Kidney capillary endothelial cell (primary cell): Measurements from ENCODE around the gene JARID2.

Source experiments
- DNase-seq: peaks from one replicate; pipeline ENCODE4 v3.0.0-alpha.2; 2018; ENCODE audit warnings: low spot score

The JARID2 gene

DNA sequence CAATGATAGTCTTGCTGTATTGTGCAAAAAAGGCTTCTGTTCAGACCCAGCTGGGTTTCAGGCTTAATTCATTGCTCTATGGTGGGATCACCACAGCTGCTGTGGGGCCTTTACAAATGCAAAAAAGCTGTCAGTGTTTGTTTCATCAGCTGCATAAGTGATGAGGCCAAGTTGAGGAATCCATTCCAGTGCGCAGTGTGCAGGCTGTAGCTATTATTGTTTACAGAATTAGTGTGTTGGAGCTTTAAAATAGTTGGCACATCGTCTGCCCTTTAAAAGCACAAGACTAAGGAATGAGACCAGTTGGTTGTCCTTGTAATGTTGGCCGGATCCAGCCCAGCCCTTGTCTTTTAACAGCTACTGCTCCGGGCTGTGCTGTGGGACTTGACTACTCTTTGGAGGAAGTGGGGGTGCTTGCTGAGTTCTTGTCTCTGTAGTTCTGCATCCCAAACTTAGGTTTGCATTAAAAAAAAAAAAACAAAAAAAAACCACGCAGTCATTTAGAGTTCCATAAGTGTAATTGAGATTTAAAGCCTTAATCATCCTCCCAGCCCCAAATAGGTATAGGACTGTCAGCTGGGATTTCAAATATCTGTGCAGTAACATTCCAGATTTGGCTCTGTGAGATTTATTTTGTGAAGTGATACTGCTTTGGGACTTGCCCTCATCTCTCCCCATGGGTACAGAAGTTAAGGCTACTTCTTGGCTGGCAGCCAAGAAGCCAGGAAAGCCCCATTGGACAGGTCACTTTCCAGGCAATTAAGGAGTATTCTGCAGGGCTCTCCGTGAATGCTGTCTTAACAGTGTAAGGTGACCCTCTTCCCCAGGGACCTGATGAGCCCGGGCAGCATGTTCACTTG, 19.3 kb downstream of the JARID2 start:
- DNase-seq, result no peak

DNA sequence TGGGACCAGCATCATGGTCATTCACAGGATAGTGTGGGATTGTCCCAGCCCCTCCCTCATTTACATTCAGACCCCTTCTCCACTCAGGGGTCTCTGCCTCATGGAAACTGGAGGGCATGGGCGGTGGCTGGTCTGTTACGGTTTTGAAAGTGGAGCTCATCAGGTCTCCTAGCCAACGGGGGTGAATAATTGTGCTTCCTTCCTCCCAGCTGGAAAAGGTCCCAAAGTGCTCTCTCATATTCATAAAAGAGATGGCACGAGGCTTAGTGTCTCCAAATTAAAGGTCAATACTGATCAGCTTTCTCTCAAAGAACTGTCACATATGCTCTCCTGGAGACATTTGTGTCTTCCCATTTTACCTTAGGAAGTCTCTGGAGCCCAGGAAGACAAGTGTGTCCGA, 19.9 kb downstream of the JARID2 start:
- DNase-seq, result no peak

DNA sequence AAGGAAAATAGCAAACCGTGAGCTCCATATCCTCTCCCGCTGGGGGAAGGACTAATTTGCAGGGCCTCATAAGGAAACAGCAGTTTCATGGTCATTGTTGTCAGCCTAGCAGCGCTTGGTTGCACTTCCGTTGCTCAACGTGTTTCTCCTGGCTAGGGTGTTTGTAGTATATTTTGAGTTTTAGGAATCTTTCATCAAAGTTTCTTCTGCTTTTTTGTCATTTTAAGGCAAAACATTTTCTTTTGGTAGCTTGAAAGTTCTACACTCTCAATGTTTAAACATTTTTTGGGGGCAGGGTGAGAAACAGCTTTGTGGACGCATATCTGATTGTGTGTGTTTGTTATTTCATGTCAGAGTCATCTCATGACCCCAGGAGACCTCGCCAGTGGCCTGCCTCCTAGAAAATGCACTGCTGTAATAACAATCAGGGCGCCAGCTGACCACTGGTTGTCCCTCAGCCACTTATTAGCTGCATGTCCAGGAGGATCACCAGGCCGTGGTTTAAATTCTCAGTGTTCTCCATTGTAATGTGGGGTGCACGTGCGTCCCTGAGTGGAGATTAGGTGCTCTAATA, 20.6 kb downstream of the JARID2 start:
- no peak for DNase-seq

DNA sequence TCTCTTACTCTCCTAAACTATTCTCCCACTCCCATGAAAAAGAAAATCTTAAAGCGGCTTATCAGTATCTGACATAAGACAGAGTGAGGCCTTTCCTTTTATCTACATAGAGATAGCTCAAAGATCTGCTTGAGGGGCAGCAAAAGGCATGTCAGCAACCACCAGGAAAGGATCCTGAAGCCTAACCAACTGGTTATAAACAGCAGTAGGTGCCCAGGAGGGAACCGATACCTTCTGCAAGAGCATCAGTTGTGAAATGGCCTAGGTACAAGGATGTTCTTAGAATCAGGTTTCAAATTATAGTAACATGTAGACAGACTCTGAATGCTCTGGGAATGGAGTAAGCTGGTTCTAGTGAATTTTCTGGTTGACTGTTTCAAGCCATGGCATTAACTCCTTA, 21.4 kb downstream of the JARID2 start:
- DNase-seq, result no peak

DNA sequence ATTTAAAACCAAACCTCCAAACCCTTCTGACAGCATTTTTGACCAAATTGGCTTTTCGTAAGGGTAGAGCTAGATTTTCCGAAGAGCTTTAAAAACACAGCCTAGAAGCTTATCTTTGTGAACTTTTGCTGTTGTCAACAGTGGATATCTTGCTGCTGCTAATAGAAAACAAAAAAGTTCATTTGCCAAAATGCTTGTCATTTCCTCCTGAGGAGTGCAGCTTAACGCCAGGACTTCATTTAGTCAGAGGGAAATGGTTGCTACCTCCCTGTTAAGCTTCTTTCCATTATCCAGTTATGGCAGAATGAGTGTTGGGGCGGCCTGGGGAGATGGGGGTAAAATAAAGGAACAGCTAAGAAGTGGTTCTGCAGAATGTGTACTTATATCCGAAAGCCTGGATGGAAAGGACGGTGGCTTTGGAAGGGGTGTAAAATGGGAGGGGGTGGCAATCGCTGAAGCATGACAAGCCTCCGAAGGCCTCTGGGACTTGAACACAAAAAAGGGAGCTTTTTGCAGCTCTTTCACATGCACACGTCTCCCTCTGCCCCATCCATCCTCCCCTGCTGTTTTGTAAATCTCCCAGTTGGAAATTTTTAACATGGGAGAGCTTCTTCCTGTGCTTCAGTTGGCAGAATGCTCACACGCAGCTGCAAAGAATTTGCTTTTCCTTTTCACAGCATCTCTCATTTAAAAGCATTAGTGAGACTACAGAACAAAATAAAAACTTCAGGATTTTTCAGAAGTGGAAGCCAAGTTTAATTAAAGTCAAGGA, 22.5 kb downstream of the JARID2 start:
- DNase-seq, result no peak

DNA sequence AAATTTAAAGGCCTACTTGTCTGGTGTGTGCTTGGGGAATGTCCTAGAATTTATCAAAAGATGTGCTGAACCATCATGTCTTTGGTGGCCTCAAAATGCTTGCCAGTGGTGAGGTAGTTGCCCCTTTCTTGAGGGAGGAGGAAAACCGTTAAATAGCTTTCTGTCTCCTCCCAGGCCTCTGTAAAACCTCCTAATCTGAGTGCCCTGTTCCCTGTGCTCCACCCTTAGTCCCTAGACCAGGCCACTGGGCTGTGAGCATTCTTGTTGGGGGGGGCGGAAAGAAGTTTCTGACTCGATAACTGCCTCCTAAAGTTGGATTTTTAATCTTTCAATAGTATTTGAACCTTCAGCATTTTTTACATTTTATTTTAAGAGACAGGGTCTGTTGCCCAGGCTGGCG, 23.1 kb downstream of the JARID2 start:
- DNase-seq, result no peak

DNA sequence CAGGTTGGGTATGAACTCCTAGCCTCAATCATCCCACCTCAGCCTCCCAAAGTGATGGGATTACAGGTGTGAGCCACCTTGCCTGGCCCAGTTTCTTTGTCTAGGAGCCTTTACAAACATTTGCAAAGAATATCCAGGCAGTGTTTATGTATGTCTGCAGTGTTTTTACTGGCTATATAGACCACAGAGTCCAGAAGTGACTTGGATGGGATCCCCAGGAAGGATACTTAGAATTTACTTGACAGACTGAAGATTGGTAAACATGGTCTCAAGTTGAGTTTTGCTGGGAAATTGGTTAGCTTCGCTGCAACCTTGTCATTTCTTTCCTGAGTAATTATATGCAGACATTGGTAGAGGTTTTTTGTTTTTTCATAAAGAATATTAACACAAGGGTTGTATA, 23.8 kb downstream of the JARID2 start:
- no peak for DNase-seq

DNA sequence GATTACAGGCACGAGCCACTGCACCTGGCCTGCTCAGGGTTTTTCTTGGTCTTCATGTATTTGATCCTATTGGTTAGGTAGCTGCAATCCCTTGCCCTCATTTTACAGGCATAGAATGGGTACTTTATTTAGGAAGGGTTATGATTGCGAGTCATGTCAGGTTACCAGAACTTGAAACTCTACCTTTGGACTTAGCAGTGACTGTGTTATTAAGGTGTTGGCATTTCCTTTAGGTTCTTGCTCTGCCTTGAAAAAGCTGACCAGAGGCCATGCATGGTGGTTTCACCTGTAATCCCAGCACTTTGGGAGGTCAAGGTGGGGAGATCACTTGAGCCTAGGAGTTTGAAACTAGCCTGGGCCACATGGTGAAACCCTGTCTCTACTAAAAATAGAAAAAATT, 24.5 kb downstream of the JARID2 start:
- DNase-seq, result no peak

DNA sequence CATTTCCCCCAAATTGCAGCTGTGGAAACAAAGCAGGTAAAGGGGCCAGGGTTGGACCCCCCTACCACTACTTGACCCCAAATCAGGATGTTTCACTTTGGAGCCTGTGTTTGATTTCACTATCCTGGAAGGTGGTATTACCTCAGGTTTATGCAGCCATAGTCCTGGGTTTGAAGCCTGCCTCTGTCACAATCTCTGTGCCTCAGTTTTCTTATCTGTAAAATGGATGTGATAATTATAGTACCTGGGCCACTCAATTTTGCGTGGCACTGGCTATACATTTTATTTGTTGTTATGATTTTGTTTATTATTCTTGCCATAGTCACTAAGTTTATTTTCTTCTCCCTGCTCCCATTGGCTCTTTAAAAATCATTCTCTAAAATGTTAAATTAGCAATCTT, 26.7 kb downstream of the JARID2 start:
- DNase-seq, result no peak

DNA sequence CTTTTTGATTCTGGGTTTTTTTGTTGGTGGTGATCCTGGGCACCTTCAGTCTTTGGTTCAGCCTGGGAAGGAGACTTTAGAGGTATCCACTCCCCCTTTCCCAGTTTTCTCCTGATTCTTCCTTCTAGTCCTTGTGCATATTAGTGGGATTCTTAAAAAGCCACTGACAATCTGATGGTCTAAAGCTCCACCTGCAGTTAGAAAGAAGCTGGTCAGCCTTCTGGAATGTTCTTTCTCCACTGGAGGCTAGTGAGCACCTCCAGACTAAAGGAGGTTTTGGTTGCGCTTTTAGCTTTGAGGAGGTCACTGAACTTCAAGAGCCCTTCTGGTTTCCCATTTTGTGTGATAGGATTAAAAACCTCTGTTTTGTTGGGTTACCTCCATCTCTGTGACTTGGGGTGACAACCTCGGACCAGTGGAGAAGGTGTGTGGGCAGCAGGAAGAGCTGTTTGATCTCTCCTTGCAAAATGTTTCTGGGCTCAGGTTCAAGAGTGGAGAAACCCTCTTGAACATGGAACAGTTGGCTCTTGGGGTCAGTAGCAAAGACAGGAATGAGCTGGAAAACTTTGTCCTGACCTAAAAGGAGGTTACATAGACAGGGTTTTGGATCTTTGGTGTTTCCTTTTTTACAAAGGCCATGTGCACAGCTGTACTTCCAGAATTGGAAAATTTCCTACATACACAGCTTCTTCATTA, 29.0 kb downstream of the JARID2 start:
- DNase-seq, result no peak

DNA sequence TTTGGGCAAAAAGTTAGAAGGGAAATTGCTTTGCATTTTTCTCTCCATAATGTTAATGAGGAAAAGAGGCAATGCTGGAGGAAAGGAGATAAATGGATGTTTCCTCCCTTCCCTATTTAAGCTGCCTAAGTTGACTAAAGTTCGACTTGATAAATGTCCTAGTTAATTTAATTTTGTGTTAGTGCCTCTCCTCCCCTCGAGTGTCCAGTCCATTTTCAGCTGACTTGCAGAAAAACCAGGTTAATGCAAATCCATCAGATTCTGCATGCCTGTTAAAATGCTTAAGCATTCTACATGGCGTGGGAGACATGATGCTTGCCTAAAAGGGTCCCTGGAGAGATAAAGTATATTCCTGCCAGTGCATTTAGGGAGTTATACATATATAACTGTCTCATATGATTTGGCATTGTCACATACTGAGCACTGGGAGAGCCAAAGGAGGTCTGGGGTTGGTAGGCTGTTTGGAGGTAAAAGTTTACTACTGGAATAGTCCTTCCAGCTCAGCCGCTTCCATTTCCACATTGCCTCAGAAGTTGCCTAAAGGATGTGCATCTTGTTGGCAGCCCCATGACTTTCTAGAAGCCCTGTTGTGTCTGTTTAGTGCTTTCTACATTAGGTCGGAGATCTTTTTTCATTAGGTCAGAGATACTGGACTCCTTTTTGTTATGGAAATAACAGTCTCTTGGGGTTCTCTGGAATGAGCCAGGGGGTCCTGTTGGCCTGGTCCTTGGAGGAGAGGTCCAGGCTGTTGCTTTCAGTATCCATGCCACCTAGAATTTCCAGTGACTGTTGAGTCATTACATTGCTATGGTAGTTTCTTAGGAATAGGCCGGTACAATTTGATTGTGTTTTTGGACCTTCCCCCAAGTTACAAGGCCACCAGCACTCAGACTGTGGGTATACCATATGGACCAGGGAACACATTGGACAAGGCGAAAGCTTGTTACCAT, 30.4 kb downstream of the JARID2 start:
- no peak for DNase-seq

DNA sequence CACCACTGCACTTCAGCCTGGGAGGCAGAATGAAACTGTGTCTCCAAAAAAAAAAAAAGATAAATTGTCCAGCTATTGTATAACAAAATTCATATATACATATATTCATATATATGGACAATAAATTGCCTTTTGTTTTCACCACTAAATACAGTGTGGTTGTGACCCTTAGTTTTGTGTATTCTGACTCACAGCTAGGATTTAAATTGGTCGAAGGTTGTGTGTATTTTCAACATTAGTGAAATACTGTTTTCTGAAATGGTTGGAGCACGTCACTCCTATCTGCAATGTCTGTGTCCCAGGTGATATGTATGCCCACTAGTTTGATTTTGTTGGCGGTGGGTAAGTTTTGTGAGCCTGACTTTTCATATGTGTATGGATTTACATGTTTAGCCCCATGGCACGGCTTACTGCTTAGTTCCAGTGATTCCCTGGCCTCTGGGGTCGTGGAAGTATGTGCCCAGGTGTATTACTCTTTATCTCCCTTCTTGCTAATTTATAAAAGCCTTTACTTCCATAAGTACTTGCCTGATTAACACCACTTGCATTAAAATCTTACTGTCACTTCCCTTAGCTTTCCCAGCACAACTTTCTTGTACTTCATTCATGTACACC, 33.3 kb downstream of the JARID2 start:
- DNase-seq, result no peak

DNA sequence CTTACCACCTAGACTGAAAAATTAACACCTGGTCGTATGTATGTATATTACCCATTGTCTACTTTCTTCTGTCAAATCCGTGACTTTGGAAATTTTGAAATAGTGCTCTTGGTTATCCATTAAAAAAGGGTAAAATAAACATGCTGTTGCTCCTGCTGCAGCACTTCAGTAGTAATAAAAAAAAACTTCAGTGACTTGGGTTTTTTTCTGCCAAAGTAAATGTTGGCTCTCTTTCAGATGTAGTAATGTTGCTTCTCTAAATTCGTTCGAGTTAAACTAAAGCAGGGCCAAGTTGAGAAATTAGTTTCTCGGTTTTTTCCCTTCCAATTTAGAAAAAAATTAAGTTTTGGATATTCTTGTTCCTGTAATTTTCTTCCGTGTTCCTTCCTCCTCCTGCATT, 34.2 kb downstream of the JARID2 start:
- no peak for DNase-seq

DNA sequence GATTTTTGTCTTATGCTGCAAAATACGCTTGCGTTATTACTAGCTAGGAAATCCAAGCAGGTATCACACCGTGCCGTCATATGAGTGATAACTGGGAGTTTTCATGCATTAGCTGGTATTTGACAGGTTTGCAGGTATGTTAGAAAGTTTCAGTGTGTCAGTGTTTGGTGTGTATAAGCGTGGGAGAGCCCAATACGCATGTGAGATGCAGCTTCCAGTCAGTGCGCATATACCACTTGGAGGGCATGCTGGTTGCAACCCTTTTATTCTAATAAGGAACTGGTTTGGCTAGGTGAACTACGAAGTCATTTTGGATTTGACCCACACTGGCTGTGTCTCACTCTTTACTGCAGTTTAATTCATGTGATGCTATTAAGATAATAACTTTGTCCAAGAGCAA, 35.1 kb downstream of the JARID2 start:
- DNase-seq, result no peak

DNA sequence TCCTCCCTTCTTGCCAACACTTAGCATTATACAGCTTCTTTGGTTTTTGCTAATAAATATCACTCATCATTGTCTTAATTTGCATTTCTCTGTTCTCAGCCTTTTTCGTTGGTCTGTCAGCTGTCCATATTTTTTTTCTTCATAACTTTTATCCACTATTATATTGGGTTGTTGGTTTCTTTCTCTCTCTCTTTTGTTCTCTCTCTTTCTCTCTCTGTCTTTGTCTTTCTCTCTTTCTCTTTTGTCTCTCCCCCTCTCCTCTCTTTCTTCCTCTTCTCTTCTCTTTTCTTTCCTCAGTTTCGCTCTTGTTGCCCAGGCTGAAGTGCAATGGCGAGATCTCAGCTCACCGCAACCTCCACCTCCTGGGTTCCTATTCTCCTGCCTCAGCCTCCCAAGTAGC, 36.5 kb downstream of the JARID2 start:
- no peak for DNase-seq

DNA sequence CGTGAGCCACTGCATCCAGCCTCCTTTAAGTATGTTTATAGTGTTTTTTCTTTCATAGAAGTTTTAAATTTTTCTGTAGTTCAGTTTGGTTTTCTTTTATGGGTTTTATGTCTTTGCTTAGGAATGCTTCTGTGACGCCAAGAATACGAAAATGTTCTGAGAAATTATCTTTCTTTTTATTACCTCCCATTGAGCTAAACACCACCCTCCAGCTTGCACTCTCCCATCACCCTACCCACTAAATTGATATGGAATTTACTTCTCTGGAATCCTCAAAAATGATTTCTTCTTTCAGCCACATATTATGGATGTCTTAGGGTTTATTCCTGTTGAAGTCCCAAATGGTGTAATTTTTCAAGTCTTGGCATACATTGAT, 38.1 kb downstream of the JARID2 start:
- no peak for DNase-seq

DNA sequence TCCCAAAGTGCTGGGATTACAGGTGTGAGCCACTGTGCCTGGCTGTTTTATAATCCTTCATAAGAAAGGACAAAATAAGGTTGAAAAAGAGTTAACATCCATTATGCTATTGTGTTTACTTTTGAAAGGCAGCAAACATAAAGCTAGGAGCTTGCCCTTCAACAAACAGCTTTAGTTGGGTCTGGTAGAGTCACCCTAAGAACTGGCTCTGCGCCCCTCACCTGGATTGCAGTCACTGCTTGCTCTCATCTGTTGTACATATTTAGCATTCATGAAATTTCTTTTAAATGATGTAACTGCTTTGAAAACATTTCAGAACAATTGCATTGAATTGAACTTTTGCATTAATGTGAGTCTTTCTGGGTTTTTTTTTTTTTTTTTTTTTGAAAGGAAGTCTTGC, 38.9 kb downstream of the JARID2 start:
- no peak for DNase-seq

DNA sequence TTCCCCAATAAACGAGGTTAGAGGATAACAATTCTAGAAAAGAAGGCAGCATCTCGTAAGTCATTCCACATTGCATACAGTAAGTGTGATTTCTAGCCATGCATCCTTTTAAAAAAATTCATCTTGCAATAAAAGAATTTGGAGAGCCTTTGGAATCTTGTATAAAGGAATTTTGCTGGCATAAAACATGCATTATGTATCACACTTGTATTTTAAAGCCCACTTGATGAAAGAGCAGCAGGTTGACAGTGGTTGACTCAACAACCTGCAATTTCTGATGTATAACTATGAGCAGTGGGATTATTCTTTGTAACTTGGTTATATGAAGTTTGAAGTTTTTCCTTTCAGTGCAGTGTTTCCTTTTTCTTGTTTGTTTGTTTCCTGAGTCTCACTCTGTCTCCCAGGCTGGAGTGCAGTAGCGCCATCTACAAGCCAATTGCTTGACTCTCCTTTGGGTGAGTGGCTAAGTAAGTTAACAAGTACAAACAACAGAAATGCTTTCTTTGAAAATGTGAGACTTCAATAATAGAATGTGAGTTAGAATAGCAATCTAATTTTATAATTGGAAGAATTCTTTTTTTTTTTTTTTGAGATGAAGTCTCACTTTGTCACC, 39.9 kb downstream of the JARID2 start:
- no peak for DNase-seq

DNA sequence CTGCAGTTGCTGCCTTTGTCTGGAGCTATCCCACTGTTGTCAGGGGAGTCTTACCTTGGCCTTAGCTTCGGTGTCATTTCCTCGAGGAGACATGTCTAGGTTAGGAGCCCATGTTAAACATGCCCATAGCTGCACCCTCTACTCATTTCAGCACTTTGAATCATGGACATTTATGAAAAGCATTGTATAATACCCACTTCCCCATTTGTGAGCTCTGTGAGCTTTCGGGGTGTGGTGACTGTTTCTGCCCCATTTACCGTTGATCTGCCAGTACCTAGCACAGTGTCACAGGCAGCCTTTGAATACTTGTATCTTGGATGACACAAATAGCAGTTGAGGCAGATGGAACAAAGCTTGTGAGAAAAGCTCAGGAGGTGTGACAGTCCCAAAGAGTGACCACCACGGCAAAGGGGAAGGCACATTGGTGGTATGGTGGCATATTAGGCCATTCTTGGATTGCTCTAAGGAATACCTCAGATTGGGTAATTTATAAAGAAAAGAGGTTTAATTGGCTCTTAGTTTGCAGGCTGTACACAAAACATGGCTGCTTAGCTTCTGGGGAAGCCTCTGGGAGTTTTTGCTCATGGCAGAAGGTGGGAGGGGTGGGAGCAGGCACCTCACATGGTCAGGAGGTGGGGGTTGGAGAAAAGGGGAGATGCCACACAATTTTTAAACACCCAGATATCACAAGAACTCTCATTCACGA, 42.0 kb downstream of the JARID2 start:
- no peak for DNase-seq

DNA sequence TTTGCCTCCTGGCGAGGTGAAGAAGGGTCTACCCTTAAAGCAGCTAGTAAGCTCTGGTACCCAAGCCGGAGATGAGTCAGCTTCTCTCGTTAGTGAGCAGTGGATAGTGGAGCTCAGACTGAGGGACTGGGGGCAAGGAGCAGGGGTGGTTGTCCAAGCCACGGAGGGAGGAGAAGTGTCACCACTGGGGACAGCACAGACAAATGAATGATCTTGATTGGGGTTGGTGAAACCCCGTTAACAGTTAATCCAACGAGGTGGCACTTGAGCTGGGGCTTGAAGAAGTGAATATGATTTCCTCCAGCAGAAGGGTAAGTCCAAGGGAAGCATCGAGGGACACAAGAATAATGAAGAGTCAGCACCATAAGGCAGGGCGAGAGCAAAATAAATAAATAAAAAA, 43.0 kb downstream of the JARID2 start:
- no peak for DNase-seq
